Stimulated activated CD4-positive, alpha-beta T cell treated with anti-CD3 and anti-CD28 coated beads, Interleukin-12 subunit alpha, Interleukin-12 subunit beta, amount 100 ng/mL, for 24 hours (primary cell): ENCODE results near the gene TLX2.
A peak's percentile ranks its signal among the peaks of the same experiment; 100 is the strongest.

Source experiments
- DNase-seq, 2 experiments: peaks; one replicate each; pipeline ENCODE4 v3.0.0-alpha.2; 2020; ENCODE audit warnings: low read depth in 2 of 2

Gene TLX2

GRCh38 chr2:74496997-74497776, 17.1 kb upstream of the TLX2 start:
- DNase-seq = no peak

GRCh38 chr2:74497777-74498499, 16.3 kb upstream of the TLX2 start:
- peak in 1 of 2 experiments; percentile 16 for DNase-seq

GRCh38 chr2:74498500-74499266, 15.6 kb upstream of the TLX2 start:
- DNase-seq = peak in 1 of 2 experiments; percentile 18

- peak in 1 of 2 experiments; percentile 43 for DNase-seq
Measured at GRCh38 chr2:74499267-74499939, 14.8 kb upstream of the TLX2 start, which contains the start of gene LBX2. LBX2 (minus strand) TSS chr2:74499603; CDS start chr2:74499537, 66 bp downstream.

- DNase-seq = no peak
Measured at GRCh38 chr2:74499940-74500577, 14.2 kb upstream of the TLX2 start.

GRCh38 chr2:74500578-74500946, 13.7 kb upstream of the TLX2 start:
- DNase-seq = no peak

GRCh38 chr2:74501335-74502071, 12.7 kb upstream of the TLX2 start:
- no peak for DNase-seq

- no peak for DNase-seq
Measured at GRCh38 chr2:74502147-74502719, 12.0 kb upstream of the TLX2 start.

GRCh38 chr2:74502720-74503505, 11.3 kb upstream of the TLX2 start:
- DNase-seq = peak in 1 of 2 experiments; percentile 40

- no peak for DNase-seq
Measured at GRCh38 chr2:74503506-74504475, 10.5 kb upstream of the TLX2 start.

GRCh38 chr2:74504591-74504990, 9.7 kb upstream of the TLX2 start:
- DNase-seq = no peak

GRCh38 chr2:74505448-74506246, 8.6 kb upstream of the TLX2 start:
- no peak for DNase-seq

- peak; percentile 96 to 99 for DNase-seq
Measured at GRCh38 chr2:74507145-74507925, 6.9 kb upstream of the TLX2 start, which contains the start of gene PCGF1. PCGF1 (minus strand) TSS chr2:74507695; CDS start chr2:74507668, 27 bp downstream.

- no peak for DNase-seq
Measured at GRCh38 chr2:74507926-74508520, 6.2 kb upstream of the TLX2 start.

- DNase-seq = no peak
Measured at GRCh38 chr2:74510272-74510671, 4.0 kb upstream of the TLX2 start.
